HCT116 (cell line): ENCODE results near the gene ATP13A2. TPM values are rescaled to one million over a fixed set of nuclear protein-coding genes. Genes with fewer than 3 reads are reported as not detected.
"Not testable (repeated sequence)": the region's sequence is repeated elsewhere in the genome, so short reads cannot be mapped to it uniquely, and the experiment has no call there.

ENCODE experiments used
- ATAC-seq: fragments of 200-7000 bp; cut with Tn5 transposase; 2 replicates; pipeline ENCODE4 v1.9.1; 2020; ENCODE audit warnings: mild to moderate bottlenecking, moderate library complexity
- BruUV-seq: library from RNA; stranded (reverse); fragments of 400-500 nt; replicated peaks from 2 replicates; lab custom pipeline; 2021; lab: Mats Ljungman, UMichigan
- CTCF ChIA-PET: fragments of 300-600 bp; sonication (Branson Sonifier 250); formaldehyde crosslinking; loops from one replicate; lab custom pipeline; 2021; ENCODE audit warnings: antibody characterized with exemption; lab: Charles Lee
- POLR2A ChIA-PET: fragments of 300-600, 350-600 bp; sonication (Branson Sonifier 250); formaldehyde crosslinking; loops from one replicate; lab custom pipeline; 2021; ENCODE audit warnings: antibody characterized with exemption; lab: Charles Lee
- RAD21 ChIA-PET, 2 experiments: fragments of 300-600 bp; sonication (Branson Sonifier 250); formaldehyde crosslinking; loops; one replicate each; lab custom pipeline; 2023; ENCODE audit warnings: low total read pairs in 2 of 2; ENCODE audit not compliant: uncharacterized antibody in 2 of 2, unreplicated experiment in 2 of 2, low non-redundant PET in 1 of 2; lab: Charles Lee
- DNase-seq: peaks from one replicate; pipeline ENCODE4 v3.0.0-alpha.2; 2010; ENCODE audit warnings: low read depth, low spot score
- H2AFZ ChIP-seq: fragments of 200-600 bp; shearing (Covaris generic), sonication (generic); 2 replicates; pipeline ENCODE4 v1.6.1; 2017; ENCODE audit warnings: low read depth, mixed run types, mixed read lengths, antibody characterized with exemption, low read length; ENCODE audit not compliant: poor library complexity, severe bottlenecking
- H3K27ac ChIP-seq: 2 replicates; pipeline ENCODE4 v1.5.1; 2012; ENCODE audit warnings: low read depth, low read length
- H3K27me3 ChIP-seq: fragments of 200-600 bp; sonication (generic); 2 replicates; pipeline ENCODE4 v1.6.1; 2016; ENCODE audit warnings: mixed run types, low read length, mixed read lengths; ENCODE audit not compliant: insufficient read depth
- H3K36me3 ChIP-seq, 2 experiments: fragments of 200-500 bp in 1 of 2; fragments of 200-600 bp in 1 of 2; sonication (Bioruptor generic) in 1 of 2; sonication (generic) in 1 of 2; 2 replicates each; pipeline versions ENCODE4 v1.5.1 to v1.6.1; 2014 to 2016; ENCODE audit warnings: low read length in 2 of 2, inconsistent platforms in 1 of 2, mixed read lengths in 1 of 2, mixed run types in 1 of 2; ENCODE audit not compliant: insufficient read depth in 2 of 2, control insufficient read depth in 1 of 2
- H3K4me1 ChIP-seq, 2 experiments: fragments of 200-600 bp in 1 of 2; sonication (generic) in 1 of 2; 2 replicates each; pipeline versions ENCODE4 v1.5.1 to v1.6.1; 2012 to 2017; ENCODE audit warnings: low read length in 2 of 2, inconsistent platforms in 1 of 2, mild to moderate bottlenecking in 1 of 2, mixed read lengths in 1 of 2, mixed run types in 1 of 2, moderate library complexity in 1 of 2; ENCODE audit not compliant: insufficient read depth in 2 of 2, control insufficient read depth in 1 of 2
- H3K4me2 ChIP-seq: fragments of 200-600 bp; sonication (generic); 2 replicates; pipeline ENCODE4 v1.6.1; 2017; ENCODE audit warnings: mixed run types, low read length, mixed read lengths
- H3K4me3 ChIP-seq, 2 experiments: fragments of 200-600 bp in 1 of 2; sonication (generic) in 1 of 2; replicated peaks in 1 of 2; 2 replicates each; pipeline ENCODE4 v1.5.1; 2011 to 2016; ENCODE audit warnings: low read length in 2 of 2, control low read depth in 1 of 2, low read depth in 1 of 2, mild to moderate bottlenecking in 1 of 2, mixed read lengths in 1 of 2, mixed run types in 1 of 2
- H3K79me2 ChIP-seq: fragments of 200-600 bp; sonication (generic); 2 replicates; pipeline ENCODE4 v1.6.1; 2017; ENCODE audit warnings: mild to moderate bottlenecking, mixed run types, low read length, moderate library complexity, mixed read lengths; ENCODE audit not compliant: insufficient read depth
- H3K9ac ChIP-seq: fragments of 200-600 bp; sonication (generic); 2 replicates; pipeline ENCODE4 v1.6.1; 2016; ENCODE audit warnings: low read length, mixed read lengths
- H3K9me2 ChIP-seq: fragments of 200-600 bp; sonication (generic), shearing (Covaris generic); 2 replicates; pipeline ENCODE4 v1.6.1; 2017; ENCODE audit warnings: mixed run types, mild to moderate bottlenecking, moderate library complexity; ENCODE audit not compliant: insufficient read depth
- H3K9me3 ChIP-seq, 2 experiments: fragments of 200-500 bp in 1 of 2; fragments of 200-600 bp in 1 of 2; sonication (Bioruptor generic) in 1 of 2; sonication (generic) in 1 of 2; 2 replicates each; pipeline ENCODE4 v1.6.1; 2014 to 2017; ENCODE audit warnings: low read length in 2 of 2, mixed read lengths in 2 of 2, inconsistent platforms in 1 of 2, low read depth in 1 of 2, mild to moderate bottlenecking in 1 of 2, mixed run types in 1 of 2, moderate library complexity in 1 of 2; ENCODE audit not compliant: control insufficient read depth in 1 of 2, insufficient read depth in 1 of 2
- H4K20me1 ChIP-seq: fragments of 200-600 bp; sonication (generic), shearing (Covaris generic); 2 replicates; pipeline ENCODE4 v1.6.1; 2017; ENCODE audit warnings: mixed run types, mild to moderate bottlenecking, moderate library complexity; ENCODE audit not compliant: insufficient read depth
- ELF1 ChIP-seq: IDR thresholded peaks from 2 replicates; pipeline ENCODE4 v1.6.1; 2012; ENCODE audit warnings: low read depth, borderline replicate concordance
- JUND ChIP-seq: IDR thresholded peaks from 2 replicates; pipeline ENCODE4 v1.6.1; 2012
- RAD21 ChIP-seq: IDR thresholded peaks from 2 replicates; pipeline ENCODE4 v1.6.1; 2012; ENCODE audit warnings: low read depth, mild to moderate bottlenecking
- SP1 ChIP-seq: IDR thresholded peaks from 2 replicates; pipeline ENCODE4 v1.6.1; 2012; ENCODE audit warnings: low read depth
- intact Hi-C: fragments of 100-400 bp; cut with micrococcal nuclease; formaldehyde crosslinking; loops from 2 replicates; pipeline ENCODE4 v1.10.0; 2022
- total RNA-seq: library from RNA; stranded (reverse); gene quantifications from one replicate; pipeline ENCODE4 v1.2.1, GENCODE V29; 2021; ENCODE audit not compliant: unreplicated experiment
- TF ChIP-seq, protein P1 (sequence below): IDR thresholded peaks from 2 replicates; pipeline ENCODE4 v1.6.1; 2012; ENCODE audit warnings: low read depth
- TF ChIP-seq, protein P2 (sequence below): IDR thresholded peaks from 2 replicates; pipeline ENCODE4 v1.6.1; 2012

ATP13A2 gene
- total RNA-seq, 1 experiment from 2014 or later = 60.5 TPM

DNA sequence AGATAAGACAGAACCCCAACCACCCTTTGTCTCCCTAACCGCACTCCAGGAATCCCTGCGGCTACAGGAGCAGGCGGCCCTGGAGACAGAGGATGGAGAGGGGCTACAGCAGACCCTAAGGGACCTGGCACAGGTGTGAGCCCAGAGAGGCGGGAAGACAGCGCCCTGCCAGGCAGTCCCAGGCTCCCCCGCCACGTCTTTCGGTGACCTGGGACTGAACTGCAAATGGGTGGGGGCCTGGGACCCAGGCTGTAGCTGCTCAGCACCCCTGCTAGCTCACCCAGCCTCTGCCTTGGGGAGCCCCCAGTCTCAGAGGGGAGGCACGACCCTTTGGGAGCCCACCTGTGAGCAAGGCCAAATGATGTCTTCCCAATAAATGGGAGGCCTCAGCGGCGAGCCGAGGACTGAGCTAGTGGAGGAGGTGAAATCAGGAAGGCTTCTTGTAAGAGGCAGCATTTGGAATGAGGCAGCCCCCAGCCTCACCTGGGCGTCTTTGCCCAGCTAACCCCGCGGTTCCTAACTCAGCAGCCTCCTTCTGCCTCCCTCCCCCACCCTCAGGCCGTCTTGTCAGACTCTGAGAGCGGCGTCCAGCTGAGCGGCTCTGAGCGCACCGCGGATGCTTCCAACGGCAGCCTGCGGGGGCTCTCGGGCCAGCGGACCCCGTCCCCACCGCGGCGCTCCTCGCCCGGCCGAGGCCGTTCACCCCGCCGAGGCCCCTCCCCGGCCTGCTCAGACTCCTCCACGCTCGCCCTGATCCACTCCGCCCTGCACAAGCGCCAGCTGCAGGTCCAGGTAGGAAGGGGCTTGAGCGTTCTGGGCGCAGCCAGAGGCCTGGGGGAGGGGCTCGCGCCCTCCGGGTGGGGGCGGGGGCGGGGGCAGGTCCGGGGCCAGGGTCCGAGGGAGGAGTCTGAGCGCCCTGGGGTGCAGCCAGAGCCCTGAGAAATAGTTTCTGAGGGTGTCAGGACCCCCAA, 73.1 kb downstream of the ATP13A2 start:
- ChIA-PET RAD21 (no interaction called here), POLR2A (no interaction called here), CTCF (interaction anchor here (0.6 to 1.3 kb wide), 3 partner anchors 13 to 318 kb away, joined by 3 read pairs; no protein-coding TSS in a partner anchor)
- H4K20me1 ChIP-seq = no peaks in the 10 kb centered on the region
- no peaks in the 10 kb centered on the region for H3K9me2 ChIP-seq
- H3K4me2 ChIP-seq = no peak overlapping the region
- BruUV-seq = no TSS peak
- DNase-seq (no peak), ATAC-seq (no peak)
- intact Hi-C loops = no loop called here
- no peak for TF ChIP-seq SP1
- TF ChIP-seq JUND = no peak
- TF ChIP-seq, protein P1, sequence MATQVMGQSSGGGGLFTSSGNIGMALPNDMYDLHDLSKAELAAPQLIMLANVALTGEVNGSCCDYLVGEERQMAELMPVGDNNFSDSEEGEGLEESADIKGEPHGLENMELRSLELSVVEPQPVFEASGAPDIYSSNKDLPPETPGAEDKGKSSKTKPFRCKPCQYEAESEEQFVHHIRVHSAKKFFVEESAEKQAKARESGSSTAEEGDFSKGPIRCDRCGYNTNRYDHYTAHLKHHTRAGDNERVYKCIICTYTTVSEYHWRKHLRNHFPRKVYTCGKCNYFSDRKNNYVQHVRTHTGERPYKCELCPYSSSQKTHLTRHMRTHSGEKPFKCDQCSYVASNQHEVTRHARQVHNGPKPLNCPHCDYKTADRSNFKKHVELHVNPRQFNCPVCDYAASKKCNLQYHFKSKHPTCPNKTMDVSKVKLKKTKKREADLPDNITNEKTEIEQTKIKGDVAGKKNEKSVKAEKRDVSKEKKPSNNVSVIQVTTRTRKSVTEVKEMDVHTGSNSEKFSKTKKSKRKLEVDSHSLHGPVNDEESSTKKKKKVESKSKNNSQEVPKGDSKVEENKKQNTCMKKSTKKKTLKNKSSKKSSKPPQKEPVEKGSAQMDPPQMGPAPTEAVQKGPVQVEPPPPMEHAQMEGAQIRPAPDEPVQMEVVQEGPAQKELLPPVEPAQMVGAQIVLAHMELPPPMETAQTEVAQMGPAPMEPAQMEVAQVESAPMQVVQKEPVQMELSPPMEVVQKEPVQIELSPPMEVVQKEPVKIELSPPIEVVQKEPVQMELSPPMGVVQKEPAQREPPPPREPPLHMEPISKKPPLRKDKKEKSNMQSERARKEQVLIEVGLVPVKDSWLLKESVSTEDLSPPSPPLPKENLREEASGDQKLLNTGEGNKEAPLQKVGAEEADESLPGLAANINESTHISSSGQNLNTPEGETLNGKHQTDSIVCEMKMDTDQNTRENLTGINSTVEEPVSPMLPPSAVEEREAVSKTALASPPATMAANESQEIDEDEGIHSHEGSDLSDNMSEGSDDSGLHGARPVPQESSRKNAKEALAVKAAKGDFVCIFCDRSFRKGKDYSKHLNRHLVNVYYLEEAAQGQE = no peak
- TF ChIP-seq RAD21 = no peak
- TF ChIP-seq ELF1 = no peak
- TF ChIP-seq, protein P2, sequence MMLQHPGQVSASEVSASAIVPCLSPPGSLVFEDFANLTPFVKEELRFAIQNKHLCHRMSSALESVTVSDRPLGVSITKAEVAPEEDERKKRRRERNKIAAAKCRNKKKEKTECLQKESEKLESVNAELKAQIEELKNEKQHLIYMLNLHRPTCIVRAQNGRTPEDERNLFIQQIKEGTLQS = no peak
- H3K4me3 ChIP-seq = no peak overlapping the region
- no peaks in the 10 kb centered on the region for H3K79me2 ChIP-seq
- no peaks in the 10 kb centered on the region for H3K4me1 ChIP-seq
- H3K9ac ChIP-seq = no peak overlapping the region
- H3K36me3 ChIP-seq = no peaks in the 10 kb centered on the region
- no peaks in the 10 kb centered on the region for H3K9me3 ChIP-seq
- no peaks in the 10 kb centered on the region for H3K27me3 ChIP-seq
- H2AFZ ChIP-seq = no peak overlapping the region
- no peak overlapping the region for H3K27ac ChIP-seq

DNA sequence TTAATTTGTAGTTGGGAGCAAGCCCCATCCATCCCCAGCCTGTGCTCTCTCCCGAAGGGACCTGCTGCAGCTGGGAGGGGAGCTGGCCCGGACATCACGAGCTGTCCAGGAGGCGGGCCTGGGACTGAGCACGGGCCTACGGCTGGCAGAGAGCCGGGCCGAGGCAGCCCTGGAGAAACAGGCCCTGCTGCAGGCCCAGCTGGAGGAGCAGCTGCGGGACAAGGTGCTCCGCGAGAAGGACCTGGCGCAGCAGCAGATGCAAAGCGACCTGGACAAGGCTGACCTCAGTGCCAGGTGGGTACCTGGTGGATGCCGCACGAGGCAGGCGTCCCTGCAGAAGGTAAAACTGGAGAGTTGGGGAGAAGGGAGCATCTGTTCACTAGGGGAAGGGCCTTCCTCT, 75.1 kb downstream of the ATP13A2 start:
- H2AFZ ChIP-seq, H3K9me3 ChIP-seq, H3K4me3 ChIP-seq, H3K27me3 ChIP-seq, ATAC-seq, H4K20me1 ChIP-seq, H3K4me2 ChIP-seq, H3K36me3 ChIP-seq, H3K9ac ChIP-seq, intact Hi-C loops, POLR2A ChIA-PET, H3K4me1 ChIP-seq, H3K9me2 ChIP-seq, H3K27ac ChIP-seq, BruUV-seq, DNase-seq, RAD21 ChIA-PET, H3K79me2 ChIP-seq: not testable (repeated sequence)
- CTCF ChIA-PET = interaction anchor here (1.5 kb wide), 1 partner anchor 11 kb away, joined by 3 read pairs; no protein-coding TSS in a partner anchor
